Ascending aorta (tissue), 2 donors: ENCODE data around the gene NAV3. TPM values are rescaled to one million over a fixed set of nuclear protein-coding genes. Genes with fewer than 3 reads are reported as not detected.

Experiments used
- DNase-seq, 2 donors: peaks; one replicate each; pipeline ENCODE4 v3.0.0-alpha.2; 2019; ENCODE audit warnings: low spot score in 2 of 2
- H3K27ac ChIP-seq, 2 donors: fragments of 200-600 bp; sonication (generic); one replicate each; pipeline ENCODE4 v1.5.1; 2016 to 2017; ENCODE audit warnings: mild to moderate bottlenecking in 1 of 2
- H3K27me3 ChIP-seq: fragments of 200-600 bp; sonication (generic); one replicate; pipeline ENCODE4 v1.5.1; 2017
- H3K36me3 ChIP-seq, 2 donors: fragments of 200-600 bp; sonication (generic); one replicate each; pipeline ENCODE4 v1.5.1; 2016
- H3K4me1 ChIP-seq, 2 donors: fragments of 200-600 bp; sonication (generic); one replicate each; pipeline ENCODE4 v1.5.1; 2016 to 2017; ENCODE audit warnings: mild to moderate bottlenecking in 1 of 2
- H3K4me3 ChIP-seq, 2 donors: fragments of 200-600 bp; sonication (generic); one replicate each; pipeline ENCODE4 v1.5.1; 2016 to 2017; ENCODE audit warnings: mild to moderate bottlenecking in 1 of 2
- H3K9me3 ChIP-seq, 2 donors: fragments of 200-600 bp; sonication (generic); one replicate each; pipeline ENCODE4 v1.5.1; 2016
- CTCF ChIP-seq, 3 experiments: fragments of 200-600 bp in 2 of 3; fragments of 450-650 bp in 1 of 3; sonication (generic) in 2 of 3; IDR thresholded peaks; one replicate each; pipeline ENCODE4 v1.5.1; 2016 to 2019; ENCODE audit warnings: antibody characterized with exemption in 3 of 3, mild to moderate bottlenecking in 1 of 3, moderate library complexity in 1 of 3
- intact Hi-C: fragments of 100-400 bp; cut with DNase I; formaldehyde crosslinking; loops from one replicate; pipeline ENCODE4 v1.15.1; 2023
- total RNA-seq: library from RNA; depleted of rRNA; stranded (reverse); fragments of >200 nt; gene quantifications from one replicate; pipeline ENCODE4 v1.1.0, GENCODE V29; 2016

Gene NAV3
- total RNA-seq, 1 donor from 2014 or later: 9.7 TPM

- no peaks in the 10 kb centered on the region for H3K4me1 ChIP-seq
- H3K9me3 ChIP-seq: no peaks in the 10 kb centered on the region
- DNase-seq: no peak
- H3K36me3 ChIP-seq: no peaks in the 10 kb centered on the region
- H3K27ac ChIP-seq: no peak overlapping the region
- no peaks in the 10 kb centered on the region for H3K27me3 ChIP-seq
- TF ChIP-seq CTCF (IDR thresholded peaks at IDR 0.05): no peak
- no peak overlapping the region for H3K4me3 ChIP-seq
- intact Hi-C loops: no loop called here
Observed at GRCh38 chr12:78167510-78167909, 336.8 kb downstream of the NAV3 start.

- no peak for TF ChIP-seq CTCF (IDR thresholded peaks at IDR 0.05)
- Histone ChIP-seq H3K36me3 (no peaks in the 10 kb centered on the region), H3K4me1 (no peaks in the 10 kb centered on the region), H3K27me3 (no peaks in the 10 kb centered on the region), H3K27ac (no peak overlapping the region), H3K4me3 (no peak overlapping the region), H3K9me3 (no peaks in the 10 kb centered on the region)
- no peak for DNase-seq
- intact Hi-C loops: no loop called here
Observed at GRCh38 chr12:78171061-78171460, 340.4 kb downstream of the NAV3 start.

- Histone ChIP-seq H3K36me3 (no peaks in the 10 kb centered on the region), H3K9me3 (no peaks in the 10 kb centered on the region), H3K27ac (no peak overlapping the region), H3K4me3 (no peak overlapping the region), H3K4me1 (no peaks in the 10 kb centered on the region), H3K27me3 (no peaks in the 10 kb centered on the region)
- no peak for TF ChIP-seq CTCF (IDR thresholded peaks at IDR 0.05)
- DNase-seq: no peak
- intact Hi-C loops: no loop called here
Observed at GRCh38 chr12:78176643-78177042, 345.9 kb downstream of the NAV3 start.

GRCh38 chr12:78177298-78177697 lies 346.6 kb downstream of the NAV3 start:
- Histone ChIP-seq H3K4me1 (no peaks in the 10 kb centered on the region), H3K36me3 (no peaks in the 10 kb centered on the region), H3K9me3 (no peaks in the 10 kb centered on the region), H3K4me3 (no peak overlapping the region), H3K27ac (no peak overlapping the region), H3K27me3 (no peaks in the 10 kb centered on the region)
- intact Hi-C loops: no loop called here
- no peak for DNase-seq
- no peak for TF ChIP-seq CTCF (IDR thresholded peaks at IDR 0.05)

GRCh38 chr12:78179346-78179745 lies 348.7 kb downstream of the NAV3 start:
- H3K36me3 ChIP-seq: no peaks in the 10 kb centered on the region
- no peak for DNase-seq
- intact Hi-C loops: no loop called here
- H3K4me1 ChIP-seq: no peaks in the 10 kb centered on the region
- H3K4me3 ChIP-seq: no peak overlapping the region
- no peaks in the 10 kb centered on the region for H3K27me3 ChIP-seq
- no peaks in the 10 kb centered on the region for H3K9me3 ChIP-seq
- no peak overlapping the region for H3K27ac ChIP-seq
- no peak for TF ChIP-seq CTCF (IDR thresholded peaks at IDR 0.05)

GRCh38 chr12:78181544-78182162 lies 351.0 kb downstream of the NAV3 start:
- intact Hi-C loops: no loop called here
- Histone ChIP-seq H3K36me3 (no peaks in the 10 kb centered on the region), H3K4me3 (no peak overlapping the region), H3K4me1 (no peaks in the 10 kb centered on the region), H3K9me3 (no peaks in the 10 kb centered on the region), H3K27ac (no peak overlapping the region), H3K27me3 (no peaks in the 10 kb centered on the region)
- no peak for TF ChIP-seq CTCF (IDR thresholded peaks at IDR 0.05)
- DNase-seq: no peak
